HepG2 (cell line): ENCODE data around the gene ZDHHC14. TPM values are rescaled to one million over a fixed set of nuclear protein-coding genes. Genes with fewer than 3 reads are reported as not detected.

Source experiments
- BRCA1 ChIP-seq: sonication (generic); formaldehyde crosslinking; IDR thresholded peaks from 2 replicates; pipeline ENCODE4 v1.4.0; 2020; ENCODE audit warnings: missing genetic modification reagents
- EEA1 ChIP-seq: sonication (generic); formaldehyde crosslinking; IDR thresholded peaks from 2 replicates; pipeline ENCODE4 v1.5.1; 2020; ENCODE audit warnings: mild to moderate bottlenecking, missing genetic modification reagents, borderline replicate concordance
- FOXA1 ChIP-seq, 2 experiments: fragments of 450-650 bp in 1 of 2; sonication (generic) in 1 of 2; formaldehyde crosslinking in 1 of 2; IDR thresholded peaks; 2 replicates each; pipeline versions ENCODE4 v1.4.0 to v1.6.1; 2016 to 2020; ENCODE audit warnings: missing genetic modification reagents in 1 of 2
- GLI4 ChIP-seq: sonication (generic); formaldehyde crosslinking; IDR thresholded peaks from 2 replicates; pipeline ENCODE4 v1.5.1; 2020; ENCODE audit warnings: missing genetic modification reagents, mild to moderate bottlenecking, moderate library complexity, borderline replicate concordance
- HHEX ChIP-seq: IDR thresholded peaks from 2 replicates; pipeline ENCODE4 v1.6.1; 2016; ENCODE audit warnings: control low read depth
- KLF12 ChIP-seq: sonication (generic); formaldehyde crosslinking; IDR thresholded peaks from 2 replicates; pipeline ENCODE4 v1.4.0; 2020; ENCODE audit warnings: missing genetic modification reagents, borderline replicate concordance
- SALL2 ChIP-seq: sonication (generic); formaldehyde crosslinking; IDR thresholded peaks from 2 replicates; pipeline ENCODE4 v1.8.1; 2023; ENCODE audit warnings: mild to moderate bottlenecking, missing genetic modification reagents, inconsistent platforms
- SSRP1 ChIP-seq: IDR thresholded peaks from 2 replicates; pipeline ENCODE4 v1.6.1; 2016; ENCODE audit warnings: control low read depth
- YEATS2 ChIP-seq: sonication (generic); formaldehyde crosslinking; IDR thresholded peaks from 2 replicates; pipeline ENCODE4 v1.4.0; 2020; ENCODE audit warnings: missing genetic modification reagents, borderline replicate concordance
- ZNF749 ChIP-seq: sonication (generic); formaldehyde crosslinking; IDR thresholded peaks from 2 replicates; pipeline ENCODE4 v1.8.0; 2022; ENCODE audit warnings: mild to moderate bottlenecking, missing genetic modification reagents, moderate library complexity, borderline replicate concordance
- polyA plus RNA-seq, 8 experiments: library from polyadenylated mRNA; depleted of rRNA in 3 of 8; stranded (reverse) in 7 of 8; unstranded in 1 of 8; fragments of >200 nt; fragmentation: Illumina TruSeq in 4 of 8; extraction: Trizol in 4 of 8; gene quantifications; 2 replicates each; pipeline versions ENCODE4 v1.2.1 to v1.2.3, GENCODE V29; 2011 to 2016; ENCODE audit warnings: low read depth in 4 of 8, missing spikeins in 1 of 8, mixed read lengths in 1 of 8; ENCODE audit not compliant: insufficient read depth in 1 of 8
- total RNA-seq, 5 experiments: library from RNA; depleted of rRNA; stranded (reverse); fragments of >200 nt; fragmentation: Illumina TruSeq; extraction: Trizol; gene quantifications; 2 replicates each; pipeline ENCODE4 v1.2.3, GENCODE V29; 2016; ENCODE audit warnings: low read depth in 1 of 5
- TF ChIP-seq, protein P1 (sequence below): sonication (generic); formaldehyde crosslinking; IDR thresholded peaks from 2 replicates; pipeline ENCODE4 v1.9.0; 2022; ENCODE audit warnings: missing genetic modification reagents, mild to moderate bottlenecking, borderline replicate concordance
- TF ChIP-seq, protein P2 (sequence below): sonication (generic); formaldehyde crosslinking; IDR thresholded peaks from 2 replicates; pipeline ENCODE4 v1.8.1; 2023; ENCODE audit warnings: mild to moderate bottlenecking, missing genetic modification reagents
- TF ChIP-seq, protein P3 (sequence below): sonication (generic); formaldehyde crosslinking; IDR thresholded peaks from 2 replicates; pipeline ENCODE4 v1.5.0; 2020; ENCODE audit warnings: mild to moderate bottlenecking, missing genetic modification reagents, borderline replicate concordance
- TF ChIP-seq, protein P4 (sequence below): sonication (generic); formaldehyde crosslinking; IDR thresholded peaks from 2 replicates; pipeline ENCODE4 v1.4.0; 2020; ENCODE audit warnings: missing genetic modification reagents
- TF ChIP-seq, protein P5 (sequence below): sonication (generic); formaldehyde crosslinking; IDR thresholded peaks from 2 replicates; pipeline ENCODE4 v1.4.0; 2020; ENCODE audit warnings: mild to moderate bottlenecking, missing genetic modification reagents
- TF ChIP-seq, protein P6 (sequence below): sonication (generic); formaldehyde crosslinking; IDR thresholded peaks from 2 replicates; pipeline ENCODE4 v1.5.1; 2020; ENCODE audit warnings: missing genetic modification reagents, mild to moderate bottlenecking, borderline replicate concordance

Gene ZDHHC14
- total and polyA plus RNA-seq, 2 of the 13 experiments (the other 11 are each of a cell fraction or from before 2014, with no cell fraction given): 3.7 to 9.5 TPM

DNA sequence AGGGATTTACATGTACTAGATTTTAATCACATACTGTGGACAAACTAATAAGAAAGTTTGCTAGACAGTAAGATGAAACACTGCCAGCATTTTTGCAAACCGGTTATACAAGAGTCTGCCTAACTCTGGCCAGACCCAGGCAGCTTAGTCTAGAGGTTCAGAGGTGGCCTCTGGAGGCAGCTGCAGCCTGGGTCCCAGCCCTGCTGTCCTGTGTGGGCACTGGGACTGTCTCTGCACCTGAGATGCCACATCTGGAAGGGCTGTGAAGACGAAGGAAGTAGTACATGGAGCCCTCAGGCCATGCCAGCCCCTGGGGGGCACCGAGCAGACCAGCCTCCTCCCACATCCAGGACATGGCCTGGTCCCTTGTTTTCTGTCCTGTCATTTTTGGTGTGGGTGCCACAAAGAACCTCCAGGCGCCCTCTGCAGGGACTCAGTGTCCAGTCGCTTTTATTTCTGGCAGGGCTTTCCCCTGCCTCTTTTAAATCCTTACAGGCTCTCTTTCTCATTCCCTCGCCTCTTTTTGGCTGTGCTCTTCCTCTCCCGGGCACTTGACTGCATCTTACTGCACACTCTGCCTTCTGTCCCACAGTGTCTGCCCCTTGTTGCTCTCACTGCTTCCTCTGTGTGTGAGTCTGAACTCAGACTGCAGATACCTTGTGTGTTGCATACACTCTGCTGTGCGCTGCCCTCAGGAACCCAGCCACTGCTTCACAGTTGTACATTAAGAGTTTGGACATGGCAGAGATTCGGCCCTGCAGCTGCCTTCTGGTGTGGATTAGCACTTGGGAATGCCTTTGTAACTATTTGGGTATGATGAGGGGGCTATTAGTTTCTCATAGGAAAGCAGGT is 216.7 kb downstream of the ZDHHC14 start (continued):
- TF ChIP-seq, protein P1, sequence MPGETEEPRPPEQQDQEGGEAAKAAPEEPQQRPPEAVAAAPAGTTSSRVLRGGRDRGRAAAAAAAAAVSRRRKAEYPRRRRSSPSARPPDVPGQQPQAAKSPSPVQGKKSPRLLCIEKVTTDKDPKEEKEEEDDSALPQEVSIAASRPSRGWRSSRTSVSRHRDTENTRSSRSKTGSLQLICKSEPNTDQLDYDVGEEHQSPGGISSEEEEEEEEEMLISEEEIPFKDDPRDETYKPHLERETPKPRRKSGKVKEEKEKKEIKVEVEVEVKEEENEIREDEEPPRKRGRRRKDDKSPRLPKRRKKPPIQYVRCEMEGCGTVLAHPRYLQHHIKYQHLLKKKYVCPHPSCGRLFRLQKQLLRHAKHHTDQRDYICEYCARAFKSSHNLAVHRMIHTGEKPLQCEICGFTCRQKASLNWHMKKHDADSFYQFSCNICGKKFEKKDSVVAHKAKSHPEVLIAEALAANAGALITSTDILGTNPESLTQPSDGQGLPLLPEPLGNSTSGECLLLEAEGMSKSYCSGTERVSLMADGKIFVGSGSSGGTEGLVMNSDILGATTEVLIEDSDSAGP (CRISPR knock-in tag): no peak
- TF ChIP-seq HHEX (CRISPR knock-in tag): no peak
- TF ChIP-seq EEA1: no peak
- TF ChIP-seq, protein P2, sequence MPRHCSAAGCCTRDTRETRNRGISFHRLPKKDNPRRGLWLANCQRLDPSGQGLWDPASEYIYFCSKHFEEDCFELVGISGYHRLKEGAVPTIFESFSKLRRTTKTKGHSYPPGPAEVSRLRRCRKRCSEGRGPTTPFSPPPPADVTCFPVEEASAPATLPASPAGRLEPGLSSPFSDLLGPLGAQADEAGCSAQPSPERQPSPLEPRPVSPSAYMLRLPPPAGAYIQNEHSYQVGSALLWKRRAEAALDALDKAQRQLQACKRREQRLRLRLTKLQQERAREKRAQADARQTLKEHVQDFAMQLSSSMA (CRISPR knock-in tag): peak; percentile 62; the same call in 1 of the 2 replicates
- TF ChIP-seq, protein P3, sequence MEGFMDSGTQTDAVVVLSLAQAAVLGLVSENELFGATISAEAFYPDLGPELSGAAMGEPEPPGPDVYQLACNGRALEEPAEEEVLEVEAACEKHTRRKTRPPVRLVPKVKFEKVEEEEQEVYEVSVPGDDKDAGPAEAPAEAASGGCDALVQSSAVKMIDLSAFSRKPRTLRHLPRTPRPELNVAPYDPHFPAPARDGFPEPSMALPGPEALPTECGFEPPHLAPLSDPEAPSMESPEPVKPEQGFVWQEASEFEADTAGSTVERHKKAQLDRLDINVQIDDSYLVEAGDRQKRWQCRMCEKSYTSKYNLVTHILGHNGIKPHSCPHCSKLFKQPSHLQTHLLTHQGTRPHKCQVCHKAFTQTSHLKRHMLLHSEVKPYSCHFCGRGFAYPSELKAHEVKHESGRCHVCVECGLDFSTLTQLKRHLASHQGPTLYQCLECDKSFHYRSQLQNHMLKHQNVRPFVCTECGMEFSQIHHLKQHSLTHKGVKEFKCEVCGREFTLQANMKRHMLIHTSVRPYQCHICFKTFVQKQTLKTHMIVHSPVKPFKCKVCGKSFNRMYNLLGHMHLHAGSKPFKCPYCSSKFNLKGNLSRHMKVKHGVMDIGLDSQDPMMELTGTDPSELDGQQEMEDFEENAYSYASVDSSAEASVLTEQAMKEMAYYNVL (CRISPR knock-in tag): peak; percentile 74; the same call in 1 of the 2 replicates
- no peak for TF ChIP-seq BRCA1 (CRISPR knock-in tag)
- TF ChIP-seq, protein P4, sequence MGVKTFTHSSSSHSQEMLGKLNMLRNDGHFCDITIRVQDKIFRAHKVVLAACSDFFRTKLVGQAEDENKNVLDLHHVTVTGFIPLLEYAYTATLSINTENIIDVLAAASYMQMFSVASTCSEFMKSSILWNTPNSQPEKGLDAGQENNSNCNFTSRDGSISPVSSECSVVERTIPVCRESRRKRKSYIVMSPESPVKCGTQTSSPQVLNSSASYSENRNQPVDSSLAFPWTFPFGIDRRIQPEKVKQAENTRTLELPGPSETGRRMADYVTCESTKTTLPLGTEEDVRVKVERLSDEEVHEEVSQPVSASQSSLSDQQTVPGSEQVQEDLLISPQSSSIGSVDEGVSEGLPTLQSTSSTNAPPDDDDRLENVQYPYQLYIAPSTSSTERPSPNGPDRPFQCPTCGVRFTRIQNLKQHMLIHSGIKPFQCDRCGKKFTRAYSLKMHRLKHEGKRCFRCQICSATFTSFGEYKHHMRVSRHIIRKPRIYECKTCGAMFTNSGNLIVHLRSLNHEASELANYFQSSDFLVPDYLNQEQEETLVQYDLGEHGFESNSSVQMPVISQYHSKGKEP (CRISPR knock-in tag): no peak
- no peak for TF ChIP-seq SALL2
- TF ChIP-seq YEATS2 (CRISPR knock-in tag): 0 out of 2 replicates have a peak, but pooled peaks have one; percentile 37
- TF ChIP-seq, protein P5, sequence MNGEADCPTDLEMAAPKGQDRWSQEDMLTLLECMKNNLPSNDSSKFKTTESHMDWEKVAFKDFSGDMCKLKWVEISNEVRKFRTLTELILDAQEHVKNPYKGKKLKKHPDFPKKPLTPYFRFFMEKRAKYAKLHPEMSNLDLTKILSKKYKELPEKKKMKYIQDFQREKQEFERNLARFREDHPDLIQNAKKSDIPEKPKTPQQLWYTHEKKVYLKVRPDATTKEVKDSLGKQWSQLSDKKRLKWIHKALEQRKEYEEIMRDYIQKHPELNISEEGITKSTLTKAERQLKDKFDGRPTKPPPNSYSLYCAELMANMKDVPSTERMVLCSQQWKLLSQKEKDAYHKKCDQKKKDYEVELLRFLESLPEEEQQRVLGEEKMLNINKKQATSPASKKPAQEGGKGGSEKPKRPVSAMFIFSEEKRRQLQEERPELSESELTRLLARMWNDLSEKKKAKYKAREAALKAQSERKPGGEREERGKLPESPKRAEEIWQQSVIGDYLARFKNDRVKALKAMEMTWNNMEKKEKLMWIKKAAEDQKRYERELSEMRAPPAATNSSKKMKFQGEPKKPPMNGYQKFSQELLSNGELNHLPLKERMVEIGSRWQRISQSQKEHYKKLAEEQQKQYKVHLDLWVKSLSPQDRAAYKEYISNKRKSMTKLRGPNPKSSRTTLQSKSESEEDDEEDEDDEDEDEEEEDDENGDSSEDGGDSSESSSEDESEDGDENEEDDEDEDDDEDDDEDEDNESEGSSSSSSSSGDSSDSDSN (CRISPR knock-in tag): no peak
- TF ChIP-seq KLF12: no peak
- TF ChIP-seq ZNF749 (CRISPR knock-in tag): no peak
- TF ChIP-seq FOXA1 (IDR thresholded peaks at IDR 0.05): no peak
- no peak for TF ChIP-seq FOXA1 (CRISPR knock-in tag; IDR thresholded peaks at IDR 0.05)
- no peak for TF ChIP-seq GLI4 (CRISPR knock-in tag)
- TF ChIP-seq SSRP1: no peak
- TF ChIP-seq, protein P6, sequence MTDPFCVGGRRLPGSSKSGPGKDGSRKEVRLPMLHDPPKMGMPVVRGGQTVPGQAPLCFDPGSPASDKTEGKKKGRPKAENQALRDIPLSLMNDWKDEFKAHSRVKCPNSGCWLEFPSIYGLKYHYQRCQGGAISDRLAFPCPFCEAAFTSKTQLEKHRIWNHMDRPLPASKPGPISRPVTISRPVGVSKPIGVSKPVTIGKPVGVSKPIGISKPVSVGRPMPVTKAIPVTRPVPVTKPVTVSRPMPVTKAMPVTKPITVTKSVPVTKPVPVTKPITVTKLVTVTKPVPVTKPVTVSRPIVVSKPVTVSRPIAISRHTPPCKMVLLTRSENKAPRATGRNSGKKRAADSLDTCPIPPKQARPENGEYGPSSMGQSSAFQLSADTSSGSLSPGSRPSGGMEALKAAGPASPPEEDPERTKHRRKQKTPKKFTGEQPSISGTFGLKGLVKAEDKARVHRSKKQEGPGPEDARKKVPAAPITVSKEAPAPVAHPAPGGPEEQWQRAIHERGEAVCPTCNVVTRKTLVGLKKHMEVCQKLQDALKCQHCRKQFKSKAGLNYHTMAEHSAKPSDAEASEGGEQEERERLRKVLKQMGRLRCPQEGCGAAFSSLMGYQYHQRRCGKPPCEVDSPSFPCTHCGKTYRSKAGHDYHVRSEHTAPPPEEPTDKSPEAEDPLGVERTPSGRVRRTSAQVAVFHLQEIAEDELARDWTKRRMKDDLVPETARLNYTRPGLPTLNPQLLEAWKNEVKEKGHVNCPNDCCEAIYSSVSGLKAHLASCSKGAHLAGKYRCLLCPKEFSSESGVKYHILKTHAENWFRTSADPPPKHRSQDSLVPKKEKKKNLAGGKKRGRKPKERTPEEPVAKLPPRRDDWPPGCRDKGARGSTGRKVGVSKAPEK (CRISPR knock-in tag): no peak
